Glutamatergic neuron (in vitro differentiated cells): Measurements from ENCODE around the gene HAGH. TPM values are rescaled to one million over a fixed set of nuclear protein-coding genes. Genes with fewer than 3 reads are reported as not detected.

Experiments
- DNase-seq: peaks from one replicate; pipeline ENCODE4 v3.0.0; 2022
- H3K27ac Mint-ChIP-seq: one replicate; pipeline ENCODE4 v1.8.0; 2020; ENCODE audit warnings: mild to moderate bottlenecking, mixed read lengths, inconsistent platforms; ENCODE audit not compliant: unreplicated experiment
- H3K27me3 Mint-ChIP-seq: one replicate; pipeline ENCODE4 v1.8.0; 2020; ENCODE audit warnings: mild to moderate bottlenecking, moderate library complexity, mixed read lengths, inconsistent platforms; ENCODE audit not compliant: unreplicated experiment
- H3K36me3 Mint-ChIP-seq: one replicate; pipeline ENCODE4 v1.8.0; 2020; ENCODE audit warnings: mild to moderate bottlenecking, mixed read lengths, inconsistent platforms; ENCODE audit not compliant: unreplicated experiment
- H3K4me1 Mint-ChIP-seq: one replicate; pipeline ENCODE4 v1.8.0; 2020; ENCODE audit warnings: mild to moderate bottlenecking, low read depth, mixed read lengths, inconsistent platforms; ENCODE audit not compliant: unreplicated experiment
- H3K4me3 Mint-ChIP-seq: one replicate; pipeline ENCODE4 v1.8.0; 2020; ENCODE audit warnings: mild to moderate bottlenecking, mixed read lengths, inconsistent platforms; ENCODE audit not compliant: unreplicated experiment
- H3K9me3 Mint-ChIP-seq: one replicate; pipeline ENCODE4 v1.8.0; 2020; ENCODE audit warnings: mild to moderate bottlenecking, moderate library complexity, mixed read lengths, inconsistent platforms; ENCODE audit not compliant: unreplicated experiment
- CTCF ChIP-seq: fragments of 200-600 bp; sonication (generic); IDR thresholded peaks from one replicate; pipeline ENCODE4 v1.5.0; 2021; ENCODE audit not compliant: partially characterized antibody, unreplicated experiment
- total RNA-seq: library from RNA; stranded (reverse); fragmentation: NEBNext Ultra II Directional; extraction: Animal tissue kit (Norgen Biotek cat#: 25700); gene quantifications from one replicate; pipeline ENCODE4 v1.2.1, GENCODE V29; 2021; ENCODE audit not compliant: unreplicated experiment

HAGH gene
- total RNA-seq, 1 donor from 2014 or later: 99.6 TPM

- DNase-seq: no peak
- Mint-ChIP-seq H3K27me3 (peaks cover 4% of the 10 kb centered on the region), H3K4me3 (no peak overlapping the region), H3K27ac (no peak overlapping the region), H3K36me3 (no peaks in the 10 kb centered on the region), H3K9me3 (peaks cover 4% of the 10 kb centered on the region), H3K4me1 (peaks cover 6% of the 10 kb centered on the region)
- no peak for TF ChIP-seq CTCF
Observed at GRCh38 chr16:1764971-1765370, 61.7 kb downstream of the HAGH start.

- Mint-ChIP-seq H3K27ac (no peak overlapping the region), H3K4me1 (peaks cover 6% of the 10 kb centered on the region), H3K4me3 (no peak overlapping the region), H3K27me3 (peaks cover 4% of the 10 kb centered on the region), H3K36me3 (no peaks in the 10 kb centered on the region), H3K9me3 (peaks cover 4% of the 10 kb centered on the region)
- DNase-seq: peak; percentile 88
- TF ChIP-seq CTCF: peak; percentile 64
Observed at GRCh38 chr16:1763521-1764511, 62.8 kb downstream of the HAGH start.

- H3K4me1 Mint-ChIP-seq: peaks cover 6% of the 10 kb centered on the region
- H3K27me3 Mint-ChIP-seq: peaks cover 6% of the 10 kb centered on the region
- TF ChIP-seq CTCF: no peak
- H3K4me3 Mint-ChIP-seq: no peak overlapping the region
- H3K36me3 Mint-ChIP-seq: no peaks in the 10 kb centered on the region
- no peak overlapping the region for H3K27ac Mint-ChIP-seq
- no peak for DNase-seq
- peaks cover 3% of the 10 kb centered on the region for H3K9me3 Mint-ChIP-seq
Observed at GRCh38 chr16:1762879-1763520, 63.6 kb downstream of the HAGH start.

- DNase-seq: no peak
- Mint-ChIP-seq H3K9me3 (peaks cover 3% of the 10 kb centered on the region), H3K4me3 (no peak overlapping the region), H3K27ac (peak overlapping the region; percentile 33), H3K4me1 (peaks cover 6% of the 10 kb centered on the region), H3K36me3 (no peaks in the 10 kb centered on the region), H3K27me3 (peaks cover 6% of the 10 kb centered on the region)
- TF ChIP-seq CTCF: no peak
Observed at GRCh38 chr16:1762196-1762878, 64.3 kb downstream of the HAGH start.
